GM21529 (cell line): ENCODE results near the gene HES5.
A peak's percentile ranks its signal among the peaks of the same experiment; 100 is the strongest.
"Not testable (repeated sequence)": the region's sequence is repeated elsewhere in the genome, so short reads cannot be mapped to it uniquely, and the experiment has no call there.

Experiments
- ATAC-seq: cut with Tn5 transposase; IDR thresholded peaks from one replicate; pipeline ENCODE4 v1.9.1; 2021; ENCODE audit not compliant: unreplicated experiment

HES5 gene

DNA sequence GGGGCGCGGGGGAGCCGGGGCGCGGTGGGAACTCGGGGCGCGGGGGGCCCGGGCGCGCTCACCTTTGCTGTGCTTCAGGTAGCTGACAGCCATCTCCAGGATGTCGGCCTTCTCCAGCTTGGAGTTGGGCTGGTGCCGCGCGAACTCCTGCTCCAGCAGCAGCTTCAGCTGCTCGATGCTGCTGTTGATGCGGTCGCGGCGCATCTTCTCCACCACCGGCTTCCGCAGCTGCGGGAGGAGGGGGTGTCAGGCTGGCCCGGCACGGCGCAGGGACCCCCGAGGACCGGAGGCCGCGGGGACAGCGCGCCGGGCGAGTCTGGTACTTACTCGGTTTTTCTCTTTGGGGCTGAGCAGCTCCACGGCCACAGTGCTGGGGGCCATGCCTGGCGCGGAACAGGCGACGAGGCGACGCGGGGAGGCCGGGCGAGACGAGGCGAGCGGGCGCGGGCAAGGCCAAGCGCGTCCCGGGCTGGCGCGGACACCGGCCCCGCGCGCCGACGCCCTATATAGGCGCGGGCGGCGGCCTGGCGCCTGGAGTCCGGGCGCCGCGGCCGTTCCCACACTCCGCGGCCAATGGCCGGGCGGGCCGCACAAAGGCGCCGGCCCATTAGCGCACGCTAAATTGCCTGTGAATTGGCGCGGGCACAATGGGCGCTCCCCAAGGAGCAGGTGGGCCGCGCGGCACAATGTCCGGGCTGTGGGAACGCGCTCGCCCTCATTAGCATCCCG lies at the start of gene HES5:
TSS of gene HES5 (minus strand) at position 480 of the 729 bp plus-strand sequence. CDS start at position 381, 99 bp downstream.
- ATAC-seq = no peak

GRCh38 chr1:2578758-2579118 lies 48.7 kb upstream of the HES5 start:
- no peak for ATAC-seq

- ATAC-seq = peak; percentile 34
These were observed 47.6 kb upstream of the HES5 start for GRCh38 chr1:2577565-2578075.

DNA sequence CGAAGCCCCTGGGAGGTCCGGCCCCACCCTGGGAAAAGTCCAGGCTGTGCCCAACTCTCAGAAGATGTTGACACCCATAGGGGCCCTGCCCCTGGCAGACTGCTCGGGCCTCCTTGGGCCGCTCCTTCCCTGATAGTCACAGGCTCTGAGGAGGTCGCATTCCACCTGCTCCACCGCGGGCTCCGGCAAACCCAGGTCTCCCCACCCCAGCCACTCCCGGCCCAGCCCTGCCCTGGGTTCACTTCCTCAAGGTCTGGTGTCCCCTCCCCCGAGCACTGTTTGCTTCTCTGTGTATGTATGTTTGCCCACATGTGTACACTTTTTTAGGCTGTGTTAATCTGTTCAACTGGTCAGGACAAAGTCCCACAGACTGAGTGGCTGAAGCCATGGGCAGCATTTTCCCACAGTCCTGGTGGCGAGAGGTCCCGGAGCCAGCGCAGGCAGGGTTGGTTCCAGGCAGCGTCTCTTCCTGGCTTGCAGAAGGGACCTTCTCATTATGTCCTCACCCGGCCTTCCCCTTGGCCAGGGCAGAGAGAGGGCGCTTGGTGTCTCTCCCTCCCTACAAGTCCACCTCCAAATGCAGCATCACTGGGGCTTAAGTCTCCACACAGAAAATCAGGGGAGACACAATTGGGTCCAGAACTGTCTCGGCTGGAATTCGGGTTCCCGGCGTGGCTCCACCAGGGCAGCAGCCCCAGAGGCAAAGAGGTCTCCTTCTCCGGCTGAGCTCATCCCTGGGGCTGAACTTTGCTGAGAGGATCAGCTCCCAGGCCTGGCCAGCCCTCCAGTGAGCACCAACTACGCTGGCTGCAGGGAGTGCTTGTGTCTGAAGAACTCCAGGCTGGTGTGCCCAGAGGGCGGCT lies 46.0 kb upstream of the HES5 start:
- peak; percentile 2 for ATAC-seq

DNA sequence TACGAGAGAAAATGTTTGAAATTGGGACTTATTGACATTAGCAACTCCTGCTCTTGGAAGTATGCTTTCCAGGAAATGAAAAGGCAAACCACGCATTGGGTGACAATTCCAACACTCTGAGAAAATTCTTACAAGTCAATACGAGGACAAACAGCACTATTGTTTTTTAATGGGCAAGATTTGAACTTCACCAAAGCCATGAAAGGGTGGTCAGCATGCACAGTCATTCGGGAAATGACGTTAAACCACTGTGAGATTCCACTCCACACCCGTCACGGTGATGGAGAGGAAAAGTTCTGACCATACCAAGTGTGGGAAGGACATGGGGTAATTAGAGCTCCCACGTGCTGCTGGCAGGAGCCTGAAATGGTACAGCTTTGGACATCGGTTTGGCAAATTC lies 44.3 kb upstream of the HES5 start:
- no peak for ATAC-seq

GRCh38 chr1:2573250-2573920 lies 43.3 kb upstream of the HES5 start:
- ATAC-seq = no peak

DNA sequence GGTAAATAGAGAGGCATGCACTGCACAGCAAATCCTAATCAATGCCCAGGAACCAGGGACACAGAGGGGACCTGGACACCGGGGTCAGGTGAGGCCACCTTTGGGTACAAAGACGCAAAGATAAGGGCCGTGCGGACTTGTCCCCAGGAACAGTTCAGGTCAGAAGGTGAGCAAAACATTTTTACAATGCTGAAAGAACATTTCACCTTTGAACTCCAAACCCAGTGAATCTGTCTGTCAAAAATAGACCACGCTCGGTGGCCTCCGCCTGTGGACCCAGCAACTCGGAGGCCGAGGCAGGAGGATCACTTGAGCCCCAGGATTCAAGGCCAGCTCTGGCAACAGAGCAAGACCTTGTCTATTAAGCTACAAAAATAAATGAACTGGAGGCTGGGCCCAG lies 41.3 kb upstream of the HES5 start:
- ATAC-seq = no peak

DNA sequence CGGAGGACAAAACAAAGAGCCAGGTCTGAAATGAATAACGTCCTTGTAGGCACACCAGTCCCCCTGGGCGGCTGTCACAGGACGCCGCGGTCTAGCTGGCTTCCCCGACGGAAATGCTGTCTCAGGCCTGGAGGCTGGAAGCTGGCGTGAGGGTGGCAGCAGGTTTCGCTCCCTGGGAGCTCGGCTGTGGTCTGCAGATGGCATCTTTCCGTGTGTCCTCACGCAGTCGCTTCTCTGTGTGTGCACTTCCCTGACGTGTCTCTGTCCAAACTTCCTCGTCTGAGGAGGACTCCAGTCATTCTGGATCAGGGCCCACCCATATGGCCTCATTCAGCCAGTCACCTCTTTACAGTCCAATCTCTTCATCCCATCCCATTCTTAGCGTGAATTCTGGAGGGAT lies 40.3 kb upstream of the HES5 start:
- no peak for ATAC-seq

DNA sequence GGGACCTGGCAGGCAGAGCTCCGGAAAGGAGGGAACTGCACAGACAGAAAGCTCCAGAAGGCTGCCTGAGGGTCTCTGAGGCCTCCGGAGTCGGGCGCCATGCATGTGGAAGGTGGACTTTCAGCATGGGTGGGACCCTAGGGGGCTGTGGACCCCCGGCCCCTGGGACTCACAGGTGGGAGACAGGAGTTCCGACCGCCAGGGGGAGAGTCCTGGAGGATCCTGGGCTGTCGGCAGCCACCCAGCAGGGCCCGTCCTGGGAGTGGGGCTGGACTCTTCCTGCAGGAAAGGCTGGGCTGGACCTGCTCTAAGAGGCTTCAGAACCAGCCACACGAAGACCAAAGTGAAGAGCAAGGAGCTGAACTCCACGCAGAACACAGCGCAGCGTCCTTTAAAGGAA lies 39.6 kb upstream of the HES5 start:
- not testable (repeated sequence) for ATAC-seq

GRCh38 chr1:2569060-2569459 lies 39.0 kb upstream of the HES5 start:
- no peak for ATAC-seq

DNA sequence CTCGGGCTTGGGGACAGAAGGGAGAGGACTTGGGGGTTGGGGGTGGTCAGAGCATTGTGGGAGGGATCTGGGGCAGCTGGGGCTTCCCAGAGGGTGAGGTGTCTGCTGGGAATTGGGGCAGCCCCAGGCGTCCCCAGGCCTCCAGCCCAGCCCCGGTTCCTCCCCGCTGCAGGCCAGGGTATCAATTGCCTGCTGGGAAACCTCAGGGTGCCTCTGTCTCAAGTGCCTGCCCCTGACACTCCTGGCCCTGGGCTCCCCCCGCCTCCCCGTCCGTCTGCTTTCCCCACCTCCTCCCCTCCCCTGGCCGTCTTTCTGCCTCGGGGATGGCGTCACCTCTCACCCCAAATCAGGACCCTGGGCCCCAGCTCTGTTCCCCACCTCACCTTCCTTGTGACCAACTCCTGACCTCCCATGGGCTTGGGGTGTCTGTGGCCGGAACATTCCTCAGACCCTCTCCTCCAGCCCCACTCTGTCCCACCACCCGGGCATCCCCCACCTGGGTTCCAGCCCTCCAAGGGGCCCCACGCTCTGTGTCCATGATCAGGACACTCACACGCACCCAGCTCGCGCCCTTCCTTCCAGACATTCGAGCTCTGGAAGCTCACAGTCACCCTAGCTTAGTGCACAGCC lies 38.2 kb upstream of the HES5 start:
- ATAC-seq = not testable (repeated sequence)

DNA sequence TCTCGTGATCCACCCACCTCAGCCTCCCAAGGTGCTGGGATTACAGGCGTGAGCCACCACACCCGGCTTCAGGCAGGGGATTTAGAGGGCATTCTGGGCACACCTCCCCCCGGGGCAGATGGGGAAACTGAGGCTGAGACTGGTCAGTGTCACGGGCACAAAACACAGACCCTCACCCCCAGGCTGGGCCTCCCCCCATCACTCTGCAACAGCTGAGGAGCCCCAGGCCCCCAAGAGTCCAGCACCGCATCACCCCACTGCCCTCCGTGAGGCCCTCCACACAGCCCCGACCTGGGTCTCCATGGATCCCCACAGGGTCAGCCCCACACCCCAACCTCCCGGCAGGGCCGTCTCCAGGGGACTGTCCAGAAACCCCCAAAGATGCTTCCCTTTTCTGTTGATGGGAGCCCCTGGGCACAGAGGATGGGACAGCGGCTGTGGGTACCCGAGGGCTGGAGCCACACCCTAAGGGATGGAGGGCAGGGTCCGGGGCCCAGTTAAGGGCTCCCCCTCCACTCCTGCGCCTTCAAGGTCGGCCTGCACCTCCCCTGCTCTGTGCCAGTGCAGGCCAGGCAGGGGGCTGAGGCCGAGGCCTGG lies 37.1 kb upstream of the HES5 start:
- ATAC-seq = no peak

DNA sequence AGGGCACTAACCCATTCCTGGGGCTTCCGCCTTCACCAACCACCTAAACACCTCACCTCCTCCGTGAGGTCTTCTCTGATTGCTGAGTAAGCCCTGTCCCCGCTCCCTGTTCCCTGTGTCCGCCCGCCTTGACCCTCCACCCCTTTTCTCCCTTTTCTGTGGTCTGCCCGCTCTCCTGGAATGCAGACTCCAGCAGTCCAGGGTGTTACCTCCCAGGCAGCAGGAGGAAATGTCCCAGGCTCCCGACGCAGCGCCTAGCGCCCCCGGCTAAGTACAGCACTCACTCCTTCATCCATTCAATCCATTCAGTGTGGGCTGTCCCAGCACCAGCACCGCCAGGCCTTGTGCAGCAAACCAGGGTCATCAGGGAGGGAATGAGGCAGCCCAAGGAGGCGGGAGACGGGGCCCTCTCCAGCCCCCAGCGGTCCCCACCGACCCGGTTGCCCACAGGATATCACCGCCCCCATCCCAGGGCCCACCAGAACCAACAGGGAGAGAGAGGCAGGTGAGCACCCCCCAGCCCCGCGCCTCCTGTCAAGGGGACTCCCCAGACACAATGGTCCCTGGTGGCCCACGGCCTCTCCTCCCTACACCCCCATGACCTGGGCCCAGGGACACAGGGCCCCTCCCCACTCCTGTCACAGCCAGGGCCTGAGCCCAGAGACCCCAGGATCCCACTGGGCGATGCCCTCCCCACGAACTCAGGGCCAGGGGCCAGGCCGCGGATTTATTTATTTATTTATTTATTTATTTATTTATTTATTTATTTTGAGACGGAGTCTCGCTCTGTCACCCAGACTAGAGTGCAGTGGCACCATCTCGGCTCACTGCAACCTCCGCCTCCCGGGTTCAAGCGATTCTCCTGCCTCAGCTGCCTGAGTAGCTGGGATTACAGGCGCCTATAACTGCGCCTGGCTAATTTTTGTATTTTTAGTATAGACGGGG lies 36.3 kb upstream of the HES5 start:
- ATAC-seq = no peak

DNA sequence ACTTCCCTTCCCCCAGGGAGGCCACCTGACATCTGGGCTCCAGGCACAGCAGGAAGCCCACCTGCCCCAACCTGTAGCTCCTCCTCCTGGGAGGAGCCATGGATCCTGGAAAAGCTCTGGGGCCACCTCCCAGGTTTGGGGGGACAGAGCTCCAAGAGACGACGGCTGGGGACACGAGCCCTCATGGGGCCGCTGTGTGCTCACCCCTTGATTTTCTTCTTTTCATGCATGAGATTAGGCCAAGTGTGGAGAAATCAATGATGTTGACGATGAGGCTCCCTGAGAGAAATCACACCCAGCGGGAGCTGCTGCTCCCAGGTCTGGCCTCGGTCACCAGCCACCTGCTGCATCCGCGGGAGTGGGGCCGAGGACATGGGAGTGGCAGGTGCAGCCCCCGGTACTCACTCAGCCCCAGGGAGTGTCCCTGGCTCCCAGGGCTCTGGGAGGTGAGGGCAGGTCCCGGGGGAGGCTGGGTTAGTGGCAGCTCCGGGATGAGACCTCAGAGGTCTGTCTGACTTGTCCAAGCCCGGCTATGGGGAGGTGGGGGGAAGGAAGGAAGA lies 34.8 kb upstream of the HES5 start:
- ATAC-seq = no peak

GRCh38 chr1:2564006-2564814 lies 34.1 kb upstream of the HES5 start:
- ATAC-seq = no peak

DNA sequence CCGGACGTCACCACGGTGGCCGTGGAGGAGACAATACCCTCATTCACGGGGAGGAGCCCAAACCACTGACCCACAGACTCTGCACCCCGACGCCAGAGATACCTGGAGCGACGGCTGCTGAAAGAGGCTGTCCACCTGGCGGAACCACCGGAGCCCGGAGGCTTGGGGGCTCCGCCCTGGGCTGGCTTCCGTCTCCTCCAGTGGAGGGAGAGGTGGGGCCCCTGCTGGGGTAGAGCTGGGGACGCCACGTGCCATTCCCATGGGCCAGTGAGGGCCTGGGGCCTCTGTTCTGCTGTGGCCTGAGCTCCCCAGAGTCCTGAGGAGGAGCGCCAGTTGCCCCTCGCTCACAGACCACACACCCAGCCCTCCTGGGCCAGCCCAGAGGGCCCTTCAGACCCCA lies 33.1 kb upstream of the HES5 start:
- ATAC-seq = no peak

GRCh38 chr1:2561898-2562895 lies 32.1 kb upstream of the HES5 start:
- no peak for ATAC-seq
